ENCODE data around the gene XIST. TPM values are rescaled to one million over a fixed set of nuclear protein-coding genes. Genes with fewer than 3 reads are reported as not detected.

Gene XIST
- total and polyA plus RNA-seq, 2 donors (not counting 1 experiment from before 2014, with no cell fraction given): 0.07 to 97.9 TPM

- Histone ChIP-seq H3K9me3 (ENCODE audit: control insufficient read depth, insufficient read depth, low read depth, low read length) (no peaks in the 10 kb centered on the region), H4K20me1 (ENCODE audit: control insufficient read depth, extremely low read depth, insufficient read depth, low read length) (peaks cover 3% of the 10 kb centered on the region), H3K4me1 (ENCODE audit: control insufficient read depth, extremely low read depth, insufficient read depth, low read length) (no peaks in the 10 kb centered on the region), H2AFZ (ENCODE audit: low read length) (no peak overlapping the region), H3K27me3 (ENCODE audit: control insufficient read depth, insufficient read depth, low read length) (no peaks in the 10 kb centered on the region), H3K4me2 (ENCODE audit: extremely low read depth, insufficient read depth, low read length) (no peak overlapping the region), H3K4me3 (replicated peaks in 1 of 4; ENCODE audit: control extremely low read depth in 1 of 4, insufficient read depth in 1 of 4, low read depth in 3 of 4, low read length in 4 of 4) (no peak overlapping the region), H3K27ac (ENCODE audit: insufficient read depth, low read length) (no peak overlapping the region), H3K9ac (ENCODE audit: insufficient read depth, low read length) (no peak overlapping the region), H3K36me3 (ENCODE audit: control insufficient read depth, insufficient read depth, low read length) (no peaks in the 10 kb centered on the region), H3K79me2 (ENCODE audit: control insufficient read depth, insufficient read depth, low read length) (peaks cover 7% of the 10 kb centered on the region)
- no peak for TF ChIP-seq EZH2 (IDR thresholded peaks at IDR 0.05; ENCODE audit: low read length, missing control alignments)
- no peak for TF ChIP-seq CTCF (conservative IDR thresholded peaks at IDR 0.05 in 1 of 2, IDR thresholded peaks at IDR 0.05 in 1 of 2; ENCODE audit: low read depth in 1 of 2, low read length in 2 of 2)
- DNase-seq (ENCODE audit: low read depth in 2 of 2): no peak
These were observed 25.5 kb downstream of the XIST start for GRCh38 chrX:73826996-73827395.

- no peak overlapping the region for H3K9ac ChIP-seq (ENCODE audit: insufficient read depth, low read length)
These were observed 26.9 kb downstream of the XIST start for GRCh38 chrX:73825569-73825968.

GRCh38 chrX:73823473-73824004 lies 29.0 kb downstream of the XIST start:
- no peak for DNase-seq (ENCODE audit: low read depth in 2 of 2)
- no peaks in the 10 kb centered on the region for H3K79me2 ChIP-seq (ENCODE audit: control insufficient read depth, insufficient read depth, low read length)
- H3K9me3 ChIP-seq (ENCODE audit: control insufficient read depth, insufficient read depth, low read depth, low read length): no peaks in the 10 kb centered on the region
- peaks cover under 1% of the 10 kb centered on the region for H4K20me1 ChIP-seq (ENCODE audit: control insufficient read depth, extremely low read depth, insufficient read depth, low read length)
- H2AFZ ChIP-seq (ENCODE audit: low read length): no peak overlapping the region
- H3K4me2 ChIP-seq (ENCODE audit: extremely low read depth, insufficient read depth, low read length): no peak overlapping the region
- no peak for TF ChIP-seq CTCF (conservative IDR thresholded peaks at IDR 0.05 in 1 of 2, IDR thresholded peaks at IDR 0.05 in 1 of 2; ENCODE audit: low read depth in 1 of 2, low read length in 2 of 2)
- no peak for TF ChIP-seq EZH2 (IDR thresholded peaks at IDR 0.05; ENCODE audit: low read length, missing control alignments)
- no peaks in the 10 kb centered on the region for H3K4me1 ChIP-seq (ENCODE audit: control insufficient read depth, extremely low read depth, insufficient read depth, low read length)
- no peaks in the 10 kb centered on the region for H3K27me3 ChIP-seq (ENCODE audit: control insufficient read depth, insufficient read depth, low read length)
- no peak overlapping the region for H3K4me3 ChIP-seq (replicated peaks in 1 of 4; ENCODE audit: control extremely low read depth in 1 of 4, insufficient read depth in 1 of 4, low read depth in 3 of 4, low read length in 4 of 4)
- H3K9ac ChIP-seq (ENCODE audit: insufficient read depth, low read length): no peak overlapping the region
- H3K36me3 ChIP-seq (ENCODE audit: control insufficient read depth, insufficient read depth, low read length): no peaks in the 10 kb centered on the region
- H3K27ac ChIP-seq (ENCODE audit: insufficient read depth, low read length): no peak overlapping the region

More at GRCh38 chrX:73825569-73825968, 26.9 kb downstream of the XIST start:
- TF ChIP-seq CTCF (conservative IDR thresholded peaks at IDR 0.05 in 1 of 2, IDR thresholded peaks at IDR 0.05 in 1 of 2; ENCODE audit: low read depth in 1 of 2, low read length in 2 of 2): no peak
- TF ChIP-seq EZH2 (IDR thresholded peaks at IDR 0.05; ENCODE audit: low read length, missing control alignments): no peak
- peaks cover 3% of the 10 kb centered on the region for H3K79me2 ChIP-seq (ENCODE audit: control insufficient read depth, insufficient read depth, low read length)
- no peak overlapping the region for H3K4me2 ChIP-seq (ENCODE audit: extremely low read depth, insufficient read depth, low read length)
- no peak for DNase-seq (ENCODE audit: low read depth in 2 of 2)
- no peak overlapping the region for H3K4me3 ChIP-seq (replicated peaks in 1 of 4; ENCODE audit: control extremely low read depth in 1 of 4, insufficient read depth in 1 of 4, low read depth in 3 of 4, low read length in 4 of 4)
- no peak overlapping the region for H2AFZ ChIP-seq (ENCODE audit: low read length)
- no peaks in the 10 kb centered on the region for H3K4me1 ChIP-seq (ENCODE audit: control insufficient read depth, extremely low read depth, insufficient read depth, low read length)
- no peaks in the 10 kb centered on the region for H3K36me3 ChIP-seq (ENCODE audit: control insufficient read depth, insufficient read depth, low read length)
- no peaks in the 10 kb centered on the region for H3K9me3 ChIP-seq (ENCODE audit: control insufficient read depth, insufficient read depth, low read depth, low read length)
- H3K27me3 ChIP-seq (ENCODE audit: control insufficient read depth, insufficient read depth, low read length): no peaks in the 10 kb centered on the region
- H4K20me1 ChIP-seq (ENCODE audit: control insufficient read depth, extremely low read depth, insufficient read depth, low read length): peaks cover 3% of the 10 kb centered on the region
- no peak overlapping the region for H3K27ac ChIP-seq (ENCODE audit: insufficient read depth, low read length)
